DOHH2 (cell line): ENCODE data around the gene ARHGAP19.

Source experiments
- H3F3A ChIP-seq: fragments of 200-600 bp; sonication (generic), shearing (Covaris generic); 2 replicates; pipeline ENCODE4 v1.6.0; 2016; ENCODE audit warnings: antibody characterized with exemption, mild to moderate bottlenecking; ENCODE audit not compliant: control insufficient read depth, insufficient read depth
- H3K27ac ChIP-seq: fragments of 200-600 bp; sonication (generic); 2 replicates; pipeline ENCODE4 v1.5.1; 2014; ENCODE audit warnings: low read depth, mild to moderate bottlenecking, low read length, moderate library complexity
- H3K27me3 ChIP-seq: fragments of 200-600 bp; sonication (generic); 2 replicates; pipeline ENCODE4 v1.6.1; 2014; ENCODE audit warnings: mild to moderate bottlenecking, low read length, mixed read lengths; ENCODE audit not compliant: control insufficient read depth
- H3K36me3 ChIP-seq: fragments of 200-600 bp; sonication (generic); 2 replicates; pipeline ENCODE4 v1.6.1; 2014; ENCODE audit warnings: mild to moderate bottlenecking, low read length, moderate library complexity, mixed read lengths; ENCODE audit not compliant: control insufficient read depth
- H3K4me1 ChIP-seq: fragments of 200-600 bp; sonication (generic); 2 replicates; pipeline ENCODE4 v1.6.1; 2014; ENCODE audit warnings: mild to moderate bottlenecking, low read length, mixed read lengths; ENCODE audit not compliant: control insufficient read depth
- H3K4me2 ChIP-seq: fragments of 200-600 bp; sonication (generic); 2 replicates; pipeline ENCODE4 v1.6.0; 2014; ENCODE audit warnings: mild to moderate bottlenecking, low read length, moderate library complexity
- H3K4me3 ChIP-seq: fragments of 200-600 bp; sonication (generic); 2 replicates; pipeline ENCODE4 v1.5.1; 2014; ENCODE audit warnings: mild to moderate bottlenecking, low read length, mixed read lengths
- H3K79me2 ChIP-seq: fragments of 200-600 bp; sonication (generic); 2 replicates; pipeline ENCODE4 v1.6.1; 2014; ENCODE audit warnings: mild to moderate bottlenecking, low read length, mixed read lengths; ENCODE audit not compliant: control insufficient read depth
- H3K9me2 ChIP-seq: fragments of 200-600 bp; sonication (generic); replicated peaks from 2 replicates; pipeline ENCODE4 v1.6.1; 2014; ENCODE audit warnings: mild to moderate bottlenecking, low read length, mixed read lengths; ENCODE audit not compliant: control insufficient read depth
- H3K9me3 ChIP-seq: fragments of 200-600 bp; sonication (generic); 2 replicates; pipeline ENCODE4 v1.6.1; 2014; ENCODE audit warnings: antibody characterized with exemption, low read length, mixed read lengths; ENCODE audit not compliant: control insufficient read depth, insufficient read depth
- H4K20me1 ChIP-seq: fragments of 200-600 bp; sonication (generic); 2 replicates; pipeline ENCODE4 v1.6.0; 2014; ENCODE audit warnings: low read depth, mild to moderate bottlenecking, antibody characterized with exemption, low read length, moderate library complexity; ENCODE audit not compliant: control insufficient read depth, insufficient read depth
- CTCF ChIP-seq: fragments of 200-600 bp; sonication (generic); IDR thresholded peaks from one replicate; pipeline ENCODE4 v1.5.1; 2014; ENCODE audit warnings: antibody characterized with exemption, mild to moderate bottlenecking, low read depth, low read length; ENCODE audit not compliant: poor library complexity, severe bottlenecking
- EZH2phosphoT487 ChIP-seq: fragments of 200-600 bp; sonication (generic); IDR thresholded peaks from 2 replicates; pipeline ENCODE4 v1.6.1; 2017; ENCODE audit warnings: borderline replicate concordance, mild to moderate bottlenecking, antibody characterized with exemption, low read length, moderate library complexity, mixed read lengths

Gene ARHGAP19

GRCh38 chr10:97188261-97188711 is 104.2 kb downstream of the ARHGAP19 start:
- no peaks in the 10 kb centered on the region for H3K9me3 ChIP-seq
- no peak overlapping the region for H3K27ac ChIP-seq
- no peaks in the 10 kb centered on the region for H3K9me2 ChIP-seq
- no peak for TF ChIP-seq EZH2phosphoT487
- no peak for TF ChIP-seq CTCF
- H4K20me1 ChIP-seq, result no peaks in the 10 kb centered on the region
- H3K79me2 ChIP-seq, result no peaks in the 10 kb centered on the region
- no peak overlapping the region for H3K4me2 ChIP-seq
- H3K36me3 ChIP-seq, result no peaks in the 10 kb centered on the region
- no peaks in the 10 kb centered on the region for H3F3A ChIP-seq
- peaks cover 86% of the 10 kb centered on the region for H3K27me3 ChIP-seq
- no peak overlapping the region for H3K4me3 ChIP-seq
- peaks cover 8% of the 10 kb centered on the region for H3K4me1 ChIP-seq

- no peak overlapping the region for H3K27ac ChIP-seq
Observed at GRCh38 chr10:97186911-97187310, 105.5 kb downstream of the ARHGAP19 start.

GRCh38 chr10:97185326-97186058 is 106.9 kb downstream of the ARHGAP19 start, which contains the start of gene SLIT1:
TSS of gene SLIT1 (minus strand) at chr10:97185959. CDS start at chr10:97185674, 285 bp downstream.
- H3K4me3 ChIP-seq, result no peak within 1 kb of the TSS; the same call in 1 of the 2 replicates

More at GRCh38 chr10:97186911-97187310, 105.5 kb downstream of the ARHGAP19 start:
- H3K4me2 ChIP-seq, result no peak overlapping the region
- no peaks in the 10 kb centered on the region for H4K20me1 ChIP-seq
- no peaks in the 10 kb centered on the region for H3K36me3 ChIP-seq
- H3K27me3 ChIP-seq, result peaks cover 79% of the 10 kb centered on the region
- H3F3A ChIP-seq, result no peaks in the 10 kb centered on the region
- no peaks in the 10 kb centered on the region for H3K9me2 ChIP-seq
- no peaks in the 10 kb centered on the region for H3K9me3 ChIP-seq
- H3K79me2 ChIP-seq, result no peaks in the 10 kb centered on the region
- no peak overlapping the region for H3K4me3 ChIP-seq
- H3K4me1 ChIP-seq, result peaks cover 8% of the 10 kb centered on the region
- TF ChIP-seq EZH2phosphoT487 (no peak), CTCF (no peak)

More at GRCh38 chr10:97185326-97186058, 106.9 kb downstream of the ARHGAP19 start, which contains the start of gene SLIT1:
- peak within 1 kb of the TSS; percentile 33 for H3K4me2 ChIP-seq
- H3K27me3 ChIP-seq, result peaks cover 76% of the 10 kb centered on the region
- no peaks in the 10 kb centered on the region for H3F3A ChIP-seq
- H3K79me2 ChIP-seq, result no peaks in the 10 kb centered on the region
- no peaks in the 10 kb centered on the region for H3K36me3 ChIP-seq
- TF ChIP-seq CTCF (no peak), EZH2phosphoT487 (no peak)
- H3K27ac ChIP-seq, result no peak within 1 kb of the TSS
- H3K9me2 ChIP-seq, result no peaks in the 10 kb centered on the region
- H3K9me3 ChIP-seq, result no peaks in the 10 kb centered on the region
- H3K4me1 ChIP-seq, result peaks cover 8% of the 10 kb centered on the region
- no peaks in the 10 kb centered on the region for H4K20me1 ChIP-seq
